ENCODE measurements around the gene CLDN3.

DNA sequence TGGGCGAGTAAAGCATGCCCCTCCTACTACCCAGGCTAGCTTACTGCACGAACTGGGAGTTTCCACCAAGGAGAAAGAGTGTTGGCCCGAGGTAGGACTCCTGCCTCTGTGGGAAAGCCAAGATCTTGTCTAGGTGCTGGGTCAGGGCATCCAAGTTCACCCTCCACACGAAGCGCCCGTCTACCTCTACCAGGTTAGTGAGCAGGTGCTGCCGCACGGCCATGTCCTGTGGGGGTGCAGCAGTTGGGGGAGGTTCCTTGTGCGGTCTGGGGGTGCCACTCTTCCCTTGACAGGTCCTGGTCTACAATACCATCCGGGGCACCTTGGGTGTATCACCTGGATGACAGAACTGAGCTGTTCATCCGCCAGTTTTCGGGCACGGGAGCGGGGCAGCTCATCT is 33.2 kb downstream of the CLDN3 start:
- TF ChIP-seq, protein P1, sequence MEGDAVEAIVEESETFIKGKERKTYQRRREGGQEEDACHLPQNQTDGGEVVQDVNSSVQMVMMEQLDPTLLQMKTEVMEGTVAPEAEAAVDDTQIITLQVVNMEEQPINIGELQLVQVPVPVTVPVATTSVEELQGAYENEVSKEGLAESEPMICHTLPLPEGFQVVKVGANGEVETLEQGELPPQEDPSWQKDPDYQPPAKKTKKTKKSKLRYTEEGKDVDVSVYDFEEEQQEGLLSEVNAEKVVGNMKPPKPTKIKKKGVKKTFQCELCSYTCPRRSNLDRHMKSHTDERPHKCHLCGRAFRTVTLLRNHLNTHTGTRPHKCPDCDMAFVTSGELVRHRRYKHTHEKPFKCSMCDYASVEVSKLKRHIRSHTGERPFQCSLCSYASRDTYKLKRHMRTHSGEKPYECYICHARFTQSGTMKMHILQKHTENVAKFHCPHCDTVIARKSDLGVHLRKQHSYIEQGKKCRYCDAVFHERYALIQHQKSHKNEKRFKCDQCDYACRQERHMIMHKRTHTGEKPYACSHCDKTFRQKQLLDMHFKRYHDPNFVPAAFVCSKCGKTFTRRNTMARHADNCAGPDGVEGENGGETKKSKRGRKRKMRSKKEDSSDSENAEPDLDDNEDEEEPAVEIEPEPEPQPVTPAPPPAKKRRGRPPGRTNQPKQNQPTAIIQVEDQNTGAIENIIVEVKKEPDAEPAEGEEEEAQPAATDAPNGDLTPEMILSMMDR (IDR thresholded peaks at IDR 0.05): no peak
- TF ChIP-seq POLR2A (IDR thresholded peaks at IDR 0.05): no peak

Measured in Peyer's patch (tissue), 4 donors.